PC-9 (cell line): Measurements from ENCODE around the gene TRAM2.

Source experiments
- EZH2 ChIP-seq: fragments of 200-600 bp; sonication (generic); IDR thresholded peaks from 2 replicates; pipeline ENCODE4 v1.8.0; 2017; ENCODE audit warnings: antibody characterized with exemption, low read depth
- TF ChIP-seq, protein P1 (sequence below): fragments of 200-600 bp; sonication (generic); conservative IDR thresholded peaks from 2 replicates; pipeline ENCODE4 v1.6.1; 2017; ENCODE audit warnings: mixed run types, antibody characterized with exemption, mild to moderate bottlenecking, moderate library complexity

DNA sequence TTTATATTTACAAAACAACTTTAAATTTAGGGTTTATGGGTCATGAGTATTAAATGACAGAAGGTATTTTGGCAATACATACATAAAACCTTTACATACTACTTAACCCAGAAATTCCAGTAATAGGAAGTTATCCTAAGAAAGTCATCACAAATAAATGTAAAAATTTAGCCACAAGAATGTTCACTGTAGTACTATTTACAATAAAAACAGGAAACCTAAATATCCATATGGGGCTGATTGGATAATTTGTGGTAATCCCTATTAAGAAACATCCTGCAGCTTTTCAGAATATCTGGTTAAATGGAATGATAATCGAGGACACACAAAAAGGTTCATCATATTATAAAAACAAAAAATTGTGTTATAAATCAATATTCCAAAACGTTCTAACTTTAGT, 44.4 kb downstream of the TRAM2 start:
- TF ChIP-seq, protein P1, sequence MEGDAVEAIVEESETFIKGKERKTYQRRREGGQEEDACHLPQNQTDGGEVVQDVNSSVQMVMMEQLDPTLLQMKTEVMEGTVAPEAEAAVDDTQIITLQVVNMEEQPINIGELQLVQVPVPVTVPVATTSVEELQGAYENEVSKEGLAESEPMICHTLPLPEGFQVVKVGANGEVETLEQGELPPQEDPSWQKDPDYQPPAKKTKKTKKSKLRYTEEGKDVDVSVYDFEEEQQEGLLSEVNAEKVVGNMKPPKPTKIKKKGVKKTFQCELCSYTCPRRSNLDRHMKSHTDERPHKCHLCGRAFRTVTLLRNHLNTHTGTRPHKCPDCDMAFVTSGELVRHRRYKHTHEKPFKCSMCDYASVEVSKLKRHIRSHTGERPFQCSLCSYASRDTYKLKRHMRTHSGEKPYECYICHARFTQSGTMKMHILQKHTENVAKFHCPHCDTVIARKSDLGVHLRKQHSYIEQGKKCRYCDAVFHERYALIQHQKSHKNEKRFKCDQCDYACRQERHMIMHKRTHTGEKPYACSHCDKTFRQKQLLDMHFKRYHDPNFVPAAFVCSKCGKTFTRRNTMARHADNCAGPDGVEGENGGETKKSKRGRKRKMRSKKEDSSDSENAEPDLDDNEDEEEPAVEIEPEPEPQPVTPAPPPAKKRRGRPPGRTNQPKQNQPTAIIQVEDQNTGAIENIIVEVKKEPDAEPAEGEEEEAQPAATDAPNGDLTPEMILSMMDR, result no peak
- no peak for TF ChIP-seq EZH2
